GM18502 (cell line): ENCODE measurements around the gene SOCS4.
A peak's percentile ranks its signal among the peaks of the same experiment; 100 is the strongest.
"Not testable (repeated sequence)": the region's sequence is repeated elsewhere in the genome, so short reads cannot be mapped to it uniquely, and the experiment has no call there.

ENCODE experiments used
- ATAC-seq: cut with Tn5 transposase; IDR thresholded peaks from one replicate; pipeline ENCODE4 v1.9.1; 2021; ENCODE audit warnings: mild to moderate bottlenecking; ENCODE audit not compliant: unreplicated experiment, poor library complexity

The SOCS4 gene

DNA sequence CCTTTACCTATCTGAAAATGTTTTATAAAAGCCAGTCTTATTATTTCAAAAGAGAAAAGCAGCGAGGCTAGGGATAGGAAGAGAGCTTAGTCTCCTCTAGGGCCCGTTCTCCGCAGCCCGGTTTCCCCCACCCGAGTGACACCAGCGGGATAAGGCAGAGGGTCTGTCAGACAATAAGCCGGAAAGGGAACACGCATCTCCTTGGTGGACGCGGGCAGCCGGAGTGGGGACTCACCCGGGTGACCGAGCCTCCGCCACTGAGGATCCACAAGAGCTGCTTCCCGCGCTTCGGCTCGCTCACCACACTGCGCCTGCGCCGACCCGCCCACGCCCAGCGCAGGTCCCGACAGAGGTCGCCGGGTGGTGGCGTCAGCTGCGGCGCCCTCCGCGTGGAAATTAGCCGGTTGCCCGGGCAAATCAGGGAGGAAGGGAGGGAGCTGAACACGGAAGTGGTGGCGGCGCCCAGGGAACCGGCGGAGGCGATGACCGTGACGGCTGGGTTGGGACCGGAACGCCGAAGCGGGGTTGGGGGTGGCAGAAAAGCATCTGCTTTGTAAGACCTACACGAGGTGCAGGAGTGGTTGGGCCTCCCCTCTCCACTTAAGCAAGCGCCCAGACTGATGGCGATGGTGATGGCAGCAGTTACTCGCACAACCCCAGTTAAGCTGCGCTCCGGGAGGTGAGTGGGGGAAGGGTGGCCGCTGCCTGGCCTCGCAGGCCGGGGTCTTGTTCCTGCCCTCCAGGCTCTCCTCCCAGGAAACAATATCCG, at the start of gene SOCS4, which contains the start of gene WDHD1:
TSS of gene SOCS4 (plus strand) at position 444 of the 769 bp plus-strand sequence. CDS start 15,806 bp downstream, outside the sequence.
TSS of gene WDHD1 (minus strand) at position 307 of the 769 bp plus-strand sequence. CDS start 312 bp downstream, outside the sequence.
- peak; percentile 92 for ATAC-seq

DNA sequence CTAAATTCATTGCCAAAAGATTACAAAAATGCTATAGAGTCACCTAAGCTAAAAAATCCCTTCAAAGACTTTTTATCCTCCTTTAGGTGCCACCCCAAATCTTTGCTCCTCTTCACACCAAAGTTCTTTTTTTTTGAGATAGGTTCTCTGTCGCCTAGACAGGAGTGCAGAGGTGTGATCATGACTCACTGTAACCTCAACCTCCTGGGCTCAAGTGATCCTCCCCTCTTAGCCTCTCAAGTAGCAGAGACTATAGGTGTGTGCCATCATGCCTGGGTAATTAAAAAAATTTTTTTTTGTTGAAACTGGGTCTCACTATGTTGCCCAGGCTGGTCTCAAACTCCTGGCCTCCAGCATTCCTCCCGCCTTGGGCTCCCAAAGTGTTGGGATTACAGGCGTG, 48.0 kb upstream of the SOCS4 start:
- ATAC-seq: no peak

DNA sequence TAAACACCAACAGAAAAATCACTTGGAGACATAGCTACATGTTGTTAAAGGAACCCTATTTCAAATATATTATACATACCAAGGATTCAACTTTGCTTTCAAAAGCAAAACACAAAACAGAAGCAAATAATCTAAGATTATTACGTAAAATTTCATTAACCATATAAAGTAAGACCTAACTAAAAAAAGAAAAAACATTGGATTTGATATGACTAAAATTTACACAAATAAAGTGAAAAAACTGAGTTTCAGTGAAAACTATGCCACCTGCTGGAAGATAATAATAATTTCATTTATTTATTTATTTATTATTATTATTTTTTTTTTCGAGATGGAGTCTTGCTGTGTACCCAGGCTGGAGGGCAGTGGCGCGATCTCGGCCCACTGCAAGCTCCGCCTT, 45.3 kb upstream of the SOCS4 start:
- ATAC-seq: no peak

DNA sequence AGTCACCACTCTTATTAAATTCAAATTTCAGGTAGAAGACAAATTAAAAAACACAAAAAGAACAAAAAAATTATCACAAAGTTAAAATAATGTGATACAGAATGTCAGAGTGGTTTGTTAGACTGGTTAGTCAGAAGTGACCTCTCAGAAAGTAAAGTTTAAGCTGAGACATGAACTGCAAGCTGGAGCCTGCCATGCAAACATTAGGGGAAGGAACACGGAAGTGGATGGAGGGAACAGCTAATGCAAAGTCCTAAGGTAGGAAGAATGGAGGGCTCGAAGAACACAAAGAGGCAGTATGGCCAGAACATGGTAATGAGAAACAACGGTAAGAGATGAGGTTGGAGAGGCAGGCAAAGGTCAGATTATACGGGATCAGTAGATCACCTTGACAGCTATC, 41.9 kb upstream of the SOCS4 start:
- ATAC-seq: no peak

DNA sequence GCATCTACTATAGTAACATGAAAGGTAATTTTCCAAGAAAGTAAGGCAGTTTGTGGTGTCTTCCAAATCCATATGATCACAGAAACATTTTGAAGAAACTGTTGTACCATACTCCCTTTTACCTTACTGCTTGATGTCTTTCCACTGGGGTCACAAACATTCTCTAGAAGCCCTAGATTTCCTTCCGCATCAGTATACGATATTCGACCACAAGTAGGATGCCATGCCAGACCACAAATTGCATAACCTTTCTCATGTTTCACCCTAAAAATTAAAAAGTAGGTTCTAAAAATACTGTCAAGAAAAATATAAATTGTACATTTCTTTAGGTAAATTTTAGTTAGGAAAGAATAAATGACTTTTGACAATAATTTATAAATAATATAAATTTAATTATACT, 26.7 kb upstream of the SOCS4 start:
- ATAC-seq: no peak

DNA sequence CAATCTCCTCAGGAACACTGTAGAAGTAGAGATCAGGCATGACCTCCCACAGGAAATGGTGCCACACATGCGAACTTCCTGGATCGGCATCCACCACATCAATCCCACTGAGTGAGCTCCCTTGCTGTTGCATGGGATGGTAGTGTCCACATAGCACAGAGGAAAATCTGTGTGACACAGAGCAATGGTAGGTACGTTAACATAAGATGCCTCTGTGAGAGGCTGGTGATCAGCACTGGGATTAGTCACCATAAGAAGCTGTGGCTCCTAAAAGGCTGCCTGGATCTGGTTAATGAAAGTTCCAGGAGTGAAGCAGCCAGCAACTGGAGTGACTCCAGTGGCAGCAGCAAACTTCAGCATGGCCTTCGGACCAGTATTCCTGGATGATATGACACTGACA, 22.0 kb upstream of the SOCS4 start:
- no peak for ATAC-seq

- no peak for ATAC-seq
These were observed 12.0 kb upstream of the SOCS4 start for GRCh38 chr14:55015006-55015405.

DNA sequence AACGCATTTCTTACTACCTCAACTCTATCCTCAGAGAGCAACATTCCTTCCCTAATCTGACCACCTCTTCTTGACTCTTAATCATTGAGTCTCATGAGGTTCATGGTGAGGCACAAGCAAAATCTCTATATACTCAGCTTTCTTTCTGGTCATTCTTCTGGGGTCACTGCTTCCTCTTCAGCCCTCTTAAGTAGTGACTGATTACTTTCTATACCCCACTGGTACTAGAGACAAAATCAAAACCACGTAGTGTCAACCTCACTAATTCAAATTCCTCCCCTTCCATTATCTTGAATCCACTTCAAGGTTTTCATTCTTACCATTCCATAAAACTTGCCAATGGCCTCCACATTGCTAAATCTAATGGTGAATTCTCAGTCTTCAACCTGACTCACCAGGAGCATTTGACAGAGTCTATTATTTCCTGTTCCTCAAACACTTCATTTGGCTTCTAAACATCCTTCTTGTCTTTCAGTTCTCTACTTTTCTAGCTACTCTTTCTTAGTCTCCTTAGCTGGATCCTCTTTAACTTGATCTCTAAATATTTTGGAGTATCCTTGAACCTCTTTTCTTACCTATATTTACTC, 7.0 kb upstream of the SOCS4 start:
- ATAC-seq: no peak

DNA sequence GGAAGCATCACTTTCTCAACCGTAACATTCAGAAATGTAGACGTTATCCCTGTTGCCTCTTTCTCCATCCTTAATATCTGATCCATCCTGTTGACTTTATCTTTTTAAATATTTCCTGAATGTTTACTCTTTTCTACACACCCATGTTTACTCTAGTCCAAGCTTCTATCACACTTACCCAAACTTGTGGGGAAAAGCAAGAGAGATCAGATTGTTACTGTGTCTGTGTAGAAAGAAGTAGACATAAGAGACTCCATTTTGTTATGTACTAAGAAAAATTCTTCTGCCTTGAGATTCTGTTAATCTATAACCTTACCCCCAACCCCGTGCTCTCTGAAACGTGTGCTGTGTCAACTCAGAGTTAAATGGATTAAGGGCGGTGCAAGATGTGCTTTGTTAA, 2.7 kb upstream of the SOCS4 start:
- ATAC-seq: not testable (repeated sequence)

DNA sequence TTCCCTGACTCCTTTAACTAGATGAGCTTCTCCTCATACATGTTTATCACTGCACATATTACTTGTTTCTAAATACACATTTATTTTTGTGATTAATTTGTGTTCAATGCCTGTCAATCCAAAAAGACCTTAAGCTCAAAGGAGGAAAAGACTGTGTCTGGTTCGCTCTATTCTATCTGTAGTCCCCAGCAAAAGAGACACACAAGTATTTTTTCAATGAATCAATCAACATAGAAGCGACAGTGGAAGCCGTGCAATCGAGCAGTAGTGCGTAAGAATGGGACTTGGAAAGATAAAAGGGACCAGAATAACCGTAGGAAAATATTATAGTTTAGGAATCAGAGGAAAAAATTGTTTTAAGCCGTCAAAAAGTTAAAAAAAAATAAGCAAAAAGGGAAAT, 1.1 kb upstream of the SOCS4 start:
- no peak for ATAC-seq

DNA sequence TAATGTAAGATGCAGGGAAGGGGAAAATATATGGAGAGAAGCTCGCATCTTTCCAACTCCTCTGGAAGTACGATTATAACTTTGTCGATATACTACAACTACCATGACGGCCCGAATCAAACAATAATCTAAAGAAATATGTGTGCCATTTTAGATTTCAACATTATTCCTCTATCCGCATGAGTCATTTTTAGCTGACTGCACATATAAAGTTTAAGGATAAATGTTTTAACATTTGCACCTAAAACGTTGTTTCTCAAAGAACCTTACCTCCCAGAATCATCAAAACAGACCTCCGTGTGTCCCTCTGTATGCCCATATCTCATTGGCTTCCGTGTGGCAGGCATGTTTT, 619 bp upstream of the SOCS4 start:
- no peak for ATAC-seq

GRCh38 chr14:55028066-55028465, 1.0 kb downstream of the SOCS4 start:
- ATAC-seq: no peak

DNA sequence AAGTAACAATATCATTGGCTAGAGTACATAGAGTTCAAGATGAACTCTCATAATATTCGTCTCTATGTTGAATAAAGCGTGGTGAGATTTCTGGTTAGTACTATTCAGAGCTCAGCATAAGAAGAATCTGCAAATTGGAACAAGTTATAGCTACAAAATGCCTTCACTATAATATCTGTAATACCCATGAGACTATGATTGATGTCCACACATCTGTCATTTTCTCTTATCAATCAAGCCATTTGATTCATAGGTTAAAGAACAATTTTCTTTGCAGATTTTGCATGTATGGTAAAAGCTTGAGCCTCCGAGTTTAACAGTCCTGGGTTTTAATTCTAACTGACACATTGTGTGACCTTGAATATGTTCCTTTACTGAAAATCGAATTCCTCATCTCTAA, 1.4 kb downstream of the SOCS4 start:
- ATAC-seq: no peak

DNA sequence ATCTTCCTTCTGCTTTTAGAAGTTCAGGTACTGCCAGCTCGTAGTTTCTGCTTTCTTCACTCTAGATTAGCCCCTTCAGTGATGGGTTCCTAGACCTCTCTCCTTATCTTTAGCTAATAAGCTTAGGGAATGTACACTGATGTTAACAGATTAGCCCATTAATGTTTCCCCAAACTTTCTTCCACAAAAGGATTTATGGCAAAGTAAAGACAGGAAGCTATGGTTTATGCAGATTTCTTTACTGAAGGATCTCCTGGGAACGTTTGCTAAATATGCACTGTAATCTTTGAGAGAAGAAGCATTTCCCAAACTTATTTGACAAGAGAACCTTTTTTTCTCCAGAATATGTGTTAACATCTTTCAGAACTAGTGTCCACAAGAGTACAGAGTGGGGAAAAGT, 4.2 kb downstream of the SOCS4 start:
- ATAC-seq: no peak

DNA sequence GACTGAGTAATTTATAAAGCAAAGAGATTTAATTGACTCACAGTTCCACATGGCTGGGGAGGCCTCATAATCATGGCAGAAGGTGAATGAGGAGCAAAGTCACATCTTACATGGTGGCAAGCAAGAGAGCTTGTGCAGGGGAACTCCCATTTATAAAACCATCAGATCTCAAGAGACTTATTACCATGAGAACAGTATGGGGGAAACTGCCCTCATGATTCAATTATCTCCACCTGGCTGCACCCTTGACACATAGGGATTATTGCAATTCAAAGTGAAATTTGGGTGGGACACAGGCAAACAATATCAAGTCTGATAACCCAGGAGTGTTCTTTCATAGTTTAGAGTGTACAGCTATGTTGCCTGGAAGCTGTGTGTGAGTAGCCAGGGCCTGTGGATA, 11.0 kb downstream of the SOCS4 start:
- ATAC-seq: not testable (repeated sequence)

DNA sequence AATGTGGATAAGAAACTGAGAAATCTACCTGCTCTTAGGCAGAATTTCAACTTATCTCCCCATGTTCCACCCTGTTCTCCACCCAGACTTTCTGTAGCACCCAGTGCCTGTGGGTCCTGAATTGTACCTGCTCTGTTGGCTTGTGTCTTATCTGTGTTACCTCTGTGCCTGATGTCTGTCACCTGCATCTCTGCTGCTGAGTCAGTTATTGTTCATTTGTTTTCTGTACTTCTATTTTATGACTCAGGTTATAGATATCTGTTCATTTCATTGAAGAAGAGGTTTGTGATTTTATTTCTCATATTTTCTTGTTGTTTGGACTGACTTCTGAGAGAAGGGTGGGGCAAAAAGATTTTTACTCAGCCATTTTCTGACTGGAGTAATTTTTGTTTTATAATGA, 11.7 kb downstream of the SOCS4 start:
- no peak for ATAC-seq

DNA sequence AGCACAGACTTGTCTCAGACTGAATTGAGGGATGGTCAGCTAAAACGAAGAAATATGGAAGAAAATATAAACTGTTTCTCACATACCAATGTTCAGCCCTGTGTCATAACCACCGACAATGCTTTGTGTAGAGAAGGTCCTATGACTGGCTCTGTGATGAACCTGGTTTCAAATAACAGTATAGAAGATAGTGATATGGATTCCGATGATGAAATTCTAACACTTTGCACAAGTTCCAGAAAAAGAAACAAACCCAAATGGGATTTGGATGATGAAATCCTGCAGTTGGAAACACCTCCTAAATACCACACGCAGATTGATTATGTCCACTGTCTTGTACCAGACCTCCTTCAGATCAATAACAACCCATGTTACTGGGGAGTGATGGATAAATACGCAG, 16.5 kb downstream of the SOCS4 start:
- ATAC-seq: no peak

DNA sequence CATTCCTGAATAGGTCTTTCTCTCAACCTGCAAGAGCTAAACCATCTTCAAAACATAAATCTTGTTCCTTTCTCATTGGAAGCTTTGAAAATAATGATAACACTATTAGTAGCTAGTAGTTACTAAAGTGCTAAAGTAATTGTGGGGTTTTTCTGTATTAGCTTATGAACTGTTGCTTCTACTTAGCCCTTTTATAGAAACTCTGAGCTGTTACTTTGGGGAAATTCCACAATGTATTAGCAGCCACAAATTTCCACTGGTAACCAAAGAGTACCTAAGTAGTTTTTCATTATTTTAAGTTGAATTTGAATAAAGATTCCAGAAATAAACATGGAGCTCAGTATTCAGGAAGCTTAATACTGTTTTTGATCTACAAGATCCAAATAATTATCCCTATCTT, 18.1 kb downstream of the SOCS4 start:
- no peak for ATAC-seq

- ATAC-seq: no peak
These were observed 20.4 kb downstream of the SOCS4 start for GRCh38 chr14:55047301-55048053.

- no peak for ATAC-seq
These were observed 21.9 kb downstream of the SOCS4 start for GRCh38 chr14:55048900-55049436.

GRCh38 chr14:55051165-55051422, 24.1 kb downstream of the SOCS4 start:
- peak; percentile 32 for ATAC-seq
